ENCODE data around the gene DIAPH2.

DIAPH2 gene

DNA sequence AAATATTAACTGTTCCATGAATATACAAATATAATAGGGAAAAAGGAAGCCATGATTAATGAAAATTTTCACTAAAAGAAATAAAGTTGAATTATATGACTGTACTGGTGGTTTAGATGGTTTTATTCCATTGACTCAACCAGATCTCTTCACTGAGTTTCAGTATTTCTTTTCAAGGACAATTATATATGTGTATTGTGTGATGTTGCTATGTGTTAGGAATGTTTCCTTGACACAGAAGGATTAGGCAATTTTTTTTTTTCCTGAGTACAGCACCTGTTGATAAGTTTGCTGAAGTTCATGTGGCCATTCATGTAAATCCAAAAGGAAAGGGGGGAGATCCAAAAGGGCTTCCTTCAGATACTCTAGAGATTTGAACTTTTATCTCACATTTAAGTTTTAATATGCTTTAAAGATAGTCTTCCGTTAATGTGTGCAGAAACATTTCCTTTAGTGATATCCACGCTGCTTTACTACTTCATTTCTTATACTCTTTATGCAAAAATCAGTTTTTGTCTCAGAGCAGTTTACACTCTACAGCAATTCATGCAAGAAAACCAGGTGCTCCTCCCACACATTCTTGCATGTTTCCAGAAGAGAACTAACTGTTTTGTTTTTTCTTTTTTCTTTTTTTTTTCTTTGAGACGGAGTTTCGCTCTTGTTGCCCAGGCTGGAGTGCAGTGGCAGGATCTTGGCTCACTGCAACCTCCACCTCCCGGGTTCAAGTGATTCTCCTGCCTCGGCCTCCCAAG is 448.2 kb downstream of the DIAPH2 start:
- DNase-seq = no peak
- intact Hi-C loops (cut with DNase I) = no loop called here

DNA sequence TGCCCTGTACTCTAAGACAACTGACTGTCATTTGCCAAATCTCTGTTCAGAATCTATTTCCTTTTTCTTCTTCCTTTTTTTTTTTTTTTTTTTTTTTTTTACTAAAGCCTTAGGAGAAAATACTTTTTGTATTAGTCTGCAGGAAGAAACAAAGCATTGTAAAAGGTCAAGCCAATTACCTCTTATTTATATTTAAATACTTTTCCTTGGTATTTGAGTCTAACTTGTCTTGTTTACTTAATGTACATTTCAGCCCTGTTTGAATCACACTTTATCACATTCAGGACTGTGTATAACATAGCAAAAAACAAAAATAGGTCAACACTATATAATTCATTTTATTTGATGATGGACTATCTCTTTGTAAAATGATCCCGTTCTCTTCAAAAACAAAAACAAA is 461.3 kb downstream of the DIAPH2 start:
- intact Hi-C loops (cut with DNase I) = no loop called here
- no peak for DNase-seq

DNA sequence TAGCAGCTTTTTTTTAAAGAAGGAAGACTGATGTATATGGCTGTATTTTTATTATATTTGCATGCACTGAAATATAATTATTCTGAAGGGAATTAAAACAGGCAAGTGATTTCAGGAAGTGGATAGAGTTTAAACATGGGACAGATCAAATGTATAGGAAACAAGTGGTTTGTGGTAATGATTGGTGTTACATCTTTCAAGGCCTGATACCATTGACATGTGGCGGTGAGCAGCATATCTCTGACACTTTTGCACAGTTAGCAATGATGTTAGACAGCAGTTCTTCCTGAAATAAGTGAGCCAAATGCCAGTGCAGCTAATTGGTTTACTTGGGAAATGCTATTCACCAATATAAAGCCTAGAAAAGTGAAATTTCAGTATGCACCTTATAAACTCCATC is 471.2 kb downstream of the DIAPH2 start:
- intact Hi-C loops (cut with DNase I) = no loop called here
- DNase-seq = no peak

DNA sequence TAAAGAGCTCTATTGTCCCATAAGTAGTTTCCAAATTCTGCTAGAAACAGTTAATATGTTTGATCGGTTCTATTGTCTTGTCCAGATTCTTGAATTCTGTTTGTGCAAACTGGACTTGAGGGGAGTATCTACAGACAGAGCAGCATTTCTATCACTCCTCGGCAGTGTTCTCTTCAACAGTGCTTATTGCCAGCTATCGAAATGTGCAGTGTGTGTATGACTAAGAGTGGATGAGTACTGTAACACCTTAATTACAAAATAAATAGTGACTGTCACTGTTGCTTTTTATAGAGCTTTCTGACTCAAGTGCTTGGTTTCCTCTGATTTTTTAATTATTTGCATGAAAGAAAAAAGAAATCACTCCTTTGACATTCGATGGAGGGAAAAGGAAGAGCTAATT is 473.6 kb downstream of the DIAPH2 start:
- intact Hi-C loops (cut with DNase I) = no loop called here
- no peak for DNase-seq

DNA sequence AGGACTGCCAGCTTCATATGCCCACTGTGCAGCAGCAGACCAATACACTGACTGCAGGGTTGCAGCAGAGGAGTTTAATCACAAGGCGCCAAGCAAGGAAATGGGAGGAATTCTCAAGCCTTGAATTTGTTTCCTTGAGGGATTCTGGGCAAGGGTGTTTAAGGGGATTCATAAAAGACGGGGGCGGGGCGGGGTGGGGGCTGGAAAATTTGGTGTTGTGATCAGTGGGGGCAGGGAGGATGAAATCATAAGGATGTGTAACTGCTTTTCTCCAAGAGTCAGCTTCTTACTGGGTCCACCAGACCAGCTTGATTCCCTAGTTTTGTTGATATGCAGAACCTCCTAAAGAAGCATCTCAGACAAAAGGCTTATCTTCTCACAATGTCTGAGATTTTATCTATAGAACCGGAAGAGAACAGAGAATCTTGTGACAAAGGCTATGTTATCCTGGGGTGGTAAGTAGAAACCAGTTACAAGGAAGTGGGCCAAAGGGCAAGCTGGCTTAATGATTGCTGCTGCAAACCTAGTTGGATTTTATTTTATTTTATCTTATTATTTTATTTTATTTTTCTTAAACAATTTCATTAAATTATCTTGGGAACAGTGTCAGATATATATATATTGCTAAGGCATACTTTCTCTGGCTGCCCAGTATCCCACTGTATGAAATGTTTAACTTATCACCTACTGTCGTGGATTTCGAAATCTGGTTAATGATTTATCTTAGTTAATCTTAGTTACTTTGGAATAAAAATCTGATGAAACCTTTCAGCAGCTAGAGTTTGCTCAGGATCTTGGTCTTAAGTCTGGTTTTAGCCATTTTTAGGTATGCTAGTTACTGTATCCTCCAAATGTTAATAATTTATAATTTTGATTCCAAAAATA is 475.5 kb downstream of the DIAPH2 start:
- intact Hi-C loops (cut with DNase I) = no loop called here
- no peak for DNase-seq

DNA sequence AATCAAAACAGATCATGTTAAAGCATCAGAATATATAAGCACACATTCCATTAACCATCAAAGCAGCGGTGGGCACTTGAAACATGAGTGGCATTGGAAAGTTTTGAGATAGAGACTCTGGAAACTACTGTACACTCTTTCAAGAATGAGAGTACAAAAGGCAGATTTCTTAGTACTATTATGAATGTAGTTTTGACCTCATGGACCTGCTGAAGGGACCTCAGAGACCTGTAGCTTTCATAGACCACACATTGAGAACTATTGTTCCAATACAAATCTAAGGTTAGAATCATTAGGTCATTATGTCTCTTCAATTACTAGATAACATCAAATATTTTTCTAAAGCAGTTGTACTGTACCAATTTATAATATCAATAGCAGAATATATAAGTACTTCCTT is 482.7 kb downstream of the DIAPH2 start:
- intact Hi-C loops (cut with DNase I) = no loop called here
- no peak for DNase-seq

DNA sequence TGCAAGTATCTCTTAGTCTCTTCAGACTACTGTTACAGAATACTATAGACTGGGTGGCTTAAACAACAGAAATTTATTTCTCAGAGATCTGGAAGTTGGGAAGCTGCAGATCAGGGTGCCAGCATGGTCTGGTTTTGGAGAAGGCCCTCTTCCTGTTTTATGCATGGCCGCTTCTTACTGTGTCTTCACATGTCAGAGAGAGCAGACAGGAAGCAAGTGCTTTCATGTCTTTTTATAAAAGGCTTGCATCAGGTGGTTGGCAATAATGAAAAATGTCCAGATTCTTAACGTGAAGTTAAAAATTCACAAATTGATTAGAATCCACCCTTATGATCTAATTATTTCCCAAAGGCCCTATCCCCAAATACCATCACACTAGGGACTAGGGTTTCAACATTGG is 484.0 kb downstream of the DIAPH2 start:
- no peak for DNase-seq
- intact Hi-C loops (cut with DNase I) = no loop called here

DNA sequence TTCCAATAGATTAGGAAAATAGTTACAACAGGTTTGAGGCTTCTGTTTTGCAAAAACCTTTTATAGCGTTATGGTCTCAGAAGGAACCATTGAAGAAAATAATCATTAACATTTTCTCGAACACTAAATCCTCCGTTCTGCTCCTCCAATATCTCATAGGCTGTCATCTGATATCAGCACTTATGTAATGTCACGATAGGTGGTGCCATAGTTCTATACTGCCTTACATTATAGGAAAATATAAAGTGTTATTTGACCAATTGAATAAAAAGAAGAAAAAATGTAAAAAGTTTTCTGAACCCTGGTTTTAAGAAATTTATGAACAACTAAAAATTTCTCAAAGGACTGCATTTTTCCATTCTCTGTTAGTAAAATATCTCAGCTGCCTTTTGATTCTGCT is 490.5 kb downstream of the DIAPH2 start:
- intact Hi-C loops (cut with DNase I) = no loop called here
- DNase-seq = no peak

DNA sequence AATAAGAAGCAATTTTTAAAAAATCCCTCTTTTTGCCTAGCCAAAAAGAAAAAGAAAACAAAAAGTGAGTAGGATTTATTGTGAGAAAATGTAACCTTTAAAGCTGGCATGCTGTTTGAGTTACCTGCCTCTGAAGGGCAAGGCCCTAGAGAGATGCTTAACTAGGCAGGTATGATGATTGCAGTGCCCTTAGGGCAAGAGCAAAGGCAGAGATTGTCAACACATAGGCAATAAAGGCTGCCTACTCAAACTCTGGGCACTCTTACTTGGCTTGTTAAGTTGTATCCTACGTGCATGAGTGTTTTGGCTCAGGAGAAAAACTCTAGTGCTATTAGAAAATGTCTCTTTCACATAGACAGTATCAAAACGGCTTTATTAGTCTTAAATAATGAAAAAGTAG is 505.0 kb downstream of the DIAPH2 start:
- intact Hi-C loops (cut with DNase I) = no loop called here
- DNase-seq = no peak

DNA sequence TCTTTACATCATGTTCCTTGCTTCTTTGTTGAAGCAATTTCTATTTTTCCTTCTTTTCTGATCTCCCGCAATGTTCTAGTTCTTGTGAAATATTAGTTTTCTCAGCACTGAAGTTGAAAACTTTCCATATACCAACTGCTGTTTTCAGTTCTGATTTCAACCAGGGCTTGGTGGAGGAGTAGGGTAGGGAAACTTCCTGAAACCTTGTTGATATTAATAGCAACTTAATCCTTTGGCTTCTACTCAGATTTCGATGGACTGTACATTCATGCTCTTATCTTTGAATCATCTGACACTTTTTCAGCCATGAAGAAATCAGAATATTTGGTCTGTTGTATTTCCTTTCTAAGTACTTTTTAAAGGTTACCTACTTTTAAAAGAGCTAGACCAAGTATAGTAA is 514.9 kb downstream of the DIAPH2 start:
- no peak for DNase-seq
- intact Hi-C loops (cut with DNase I) = no loop called here

DNA sequence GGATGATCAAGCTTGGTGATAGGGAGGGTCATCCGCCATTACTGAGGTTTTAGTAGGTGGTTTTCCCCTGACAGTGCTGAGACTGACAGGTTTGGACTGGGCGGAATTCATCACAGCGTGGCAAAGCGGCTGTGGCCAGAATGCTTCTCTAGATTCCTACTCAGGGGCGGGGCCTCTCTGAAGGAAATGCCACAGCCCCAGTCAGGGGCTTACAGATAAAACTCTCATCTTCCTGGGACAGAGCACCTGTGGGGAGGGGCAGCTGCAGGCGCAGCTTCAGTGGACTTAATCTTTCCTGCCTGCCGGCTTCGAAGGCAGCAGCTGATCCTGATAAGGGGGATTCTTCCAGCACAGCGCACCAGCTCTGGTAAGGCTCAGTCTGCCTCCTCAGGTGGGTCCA is 515.8 kb downstream of the DIAPH2 start:
- DNase-seq = no peak
- intact Hi-C loops (cut with DNase I) = no loop called here

DNA sequence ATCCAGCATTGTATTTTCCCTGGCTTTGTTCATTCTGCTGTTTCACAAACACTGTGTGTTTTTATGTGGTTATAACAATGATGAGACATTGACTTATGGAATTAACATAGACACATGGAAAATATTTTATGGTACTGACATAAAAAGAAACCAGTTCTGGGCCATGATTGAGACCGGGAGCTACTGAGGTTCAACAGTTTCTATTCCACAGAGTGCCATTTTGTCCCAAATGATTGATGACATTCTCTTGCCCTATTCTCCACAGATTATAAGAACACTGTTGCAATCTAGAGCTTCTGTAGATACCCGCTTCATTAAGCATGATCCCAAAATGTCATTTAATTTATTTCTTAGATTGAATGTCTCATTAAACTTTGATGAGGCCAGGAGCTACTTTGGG is 525.9 kb downstream of the DIAPH2 start:
- no peak for DNase-seq
- intact Hi-C loops (cut with DNase I) = no loop called here

DNA sequence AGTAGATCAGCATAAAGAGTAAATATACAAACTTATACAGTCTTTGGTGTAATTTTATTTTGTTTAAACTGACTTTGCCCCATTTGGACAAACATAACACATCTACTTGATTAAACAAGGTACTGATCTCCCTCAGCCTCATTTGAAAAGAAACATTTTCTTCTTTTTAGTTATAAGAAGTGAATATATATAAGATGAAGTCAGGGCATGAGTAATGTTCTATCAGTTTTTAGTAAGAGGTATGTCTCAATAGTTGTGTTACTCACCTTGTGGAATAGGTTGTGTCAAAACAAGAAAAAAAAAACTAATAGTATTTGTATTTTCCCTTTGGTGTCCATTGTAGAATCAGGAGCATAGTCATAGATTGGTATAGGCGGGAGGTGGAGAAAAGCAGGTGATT is 526.4 kb downstream of the DIAPH2 start:
- DNase-seq = no peak
- intact Hi-C loops (cut with DNase I) = no loop called here

DNA sequence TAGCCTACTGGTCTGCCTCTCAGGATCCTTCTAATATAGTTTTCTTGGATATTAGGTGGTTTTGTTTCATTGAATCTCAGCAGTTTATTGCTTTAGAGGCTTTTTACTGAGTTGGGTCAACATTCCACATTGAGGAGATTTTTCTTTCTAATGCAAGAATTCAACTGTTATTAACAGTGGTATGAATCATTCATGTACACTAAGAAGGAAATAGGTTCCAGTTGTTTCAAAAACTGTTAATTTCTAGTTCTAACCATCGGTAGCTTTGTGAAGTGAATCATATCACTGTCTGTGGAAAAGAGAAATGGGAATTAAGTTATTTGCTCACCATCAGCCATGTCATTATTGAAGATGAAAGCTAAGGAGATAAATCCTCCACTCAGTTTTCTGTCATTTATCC is 530.5 kb downstream of the DIAPH2 start:
- DNase-seq = no peak
- intact Hi-C loops (cut with DNase I) = no loop called here

DNA sequence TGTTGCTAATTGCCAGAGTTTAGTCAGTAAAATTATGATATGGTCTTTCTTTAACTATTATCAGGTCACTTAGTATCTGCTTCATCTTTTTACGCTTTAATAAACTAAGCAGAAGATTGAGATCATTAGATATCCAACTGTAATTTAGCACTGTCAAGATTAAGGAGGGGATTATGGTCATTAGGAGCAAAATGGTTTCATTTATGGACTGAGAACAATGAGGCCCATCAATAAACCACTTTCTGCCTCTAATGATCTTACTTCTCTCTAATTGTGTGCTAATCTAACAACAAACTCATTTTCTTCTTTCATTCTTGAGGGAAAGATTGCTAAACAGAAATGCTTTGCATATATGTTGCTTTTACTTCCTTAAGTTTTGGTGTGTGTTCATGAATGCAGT is 539.5 kb downstream of the DIAPH2 start:
- intact Hi-C loops (cut with DNase I) = no loop called here
- DNase-seq = no peak

DNA sequence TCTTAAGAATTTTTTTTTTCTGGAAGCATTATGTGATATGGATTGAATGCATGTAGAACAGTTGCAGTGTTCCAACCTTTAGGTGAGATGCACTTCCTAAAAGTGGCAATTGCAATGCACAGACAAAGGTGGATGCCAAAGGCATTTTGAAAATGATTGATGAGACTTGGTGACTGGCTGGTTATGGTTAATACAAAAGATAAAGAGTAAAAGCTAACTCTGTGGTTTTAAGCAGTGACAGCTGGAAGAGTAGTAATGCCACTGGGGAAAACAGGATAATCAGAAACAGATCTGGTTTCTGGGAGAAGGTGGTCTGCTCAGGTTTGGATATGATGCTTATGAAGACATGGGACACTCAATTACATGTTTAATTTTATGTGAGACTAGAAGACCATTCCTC is 544.7 kb downstream of the DIAPH2 start:
- DNase-seq = no peak
- intact Hi-C loops (cut with DNase I) = no loop called here

DNA sequence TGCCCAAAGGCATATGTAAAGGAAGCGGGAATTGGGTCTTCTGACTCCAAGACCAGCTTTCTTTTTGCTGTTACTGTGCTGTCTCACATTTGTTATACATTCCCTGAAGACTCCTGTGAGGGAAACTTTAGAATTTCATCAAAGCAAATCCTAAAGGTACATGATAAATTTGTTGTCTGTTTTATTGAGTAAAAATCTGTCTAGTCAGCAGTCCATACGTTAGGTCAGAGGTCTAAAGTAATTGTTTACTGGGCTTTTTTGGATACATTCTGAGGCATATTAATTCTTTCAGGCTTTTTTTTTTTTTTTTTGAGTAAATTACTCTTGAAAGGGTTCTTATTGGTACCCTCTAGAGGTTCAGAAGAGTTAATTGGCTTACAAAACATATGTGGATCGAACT is 546.3 kb downstream of the DIAPH2 start:
- DNase-seq = no peak
- intact Hi-C loops (cut with DNase I) = no loop called here

DNA sequence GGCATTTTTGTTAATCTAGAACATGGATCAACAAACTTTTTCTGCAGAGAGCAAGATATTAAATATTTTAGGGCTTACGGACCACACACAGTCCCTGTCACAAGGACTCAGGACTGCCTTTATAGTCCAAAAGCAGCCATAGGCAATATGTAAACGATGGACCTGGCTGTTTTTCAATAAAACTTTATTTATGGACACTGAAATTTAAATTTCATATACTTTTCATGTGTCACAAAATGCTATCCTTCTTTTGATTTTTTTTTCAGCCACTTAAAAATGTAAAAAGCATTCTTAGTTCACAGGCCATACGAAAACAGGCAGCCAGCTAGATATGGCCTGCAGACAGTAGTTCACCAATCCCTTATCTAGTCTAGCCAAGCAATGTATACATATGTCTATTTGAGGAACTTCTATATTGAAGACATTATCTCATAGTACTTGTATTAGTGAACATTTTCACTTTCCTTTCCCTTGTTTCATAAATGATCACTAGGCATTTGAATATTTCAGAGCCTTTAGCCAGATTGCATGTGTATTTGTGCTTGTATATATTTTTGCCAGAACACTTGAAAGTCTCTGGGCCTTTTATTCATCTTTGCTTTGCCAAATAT is 549.9 kb downstream of the DIAPH2 start:
- no peak for DNase-seq
- intact Hi-C loops (cut with DNase I) = no loop called here

DNA sequence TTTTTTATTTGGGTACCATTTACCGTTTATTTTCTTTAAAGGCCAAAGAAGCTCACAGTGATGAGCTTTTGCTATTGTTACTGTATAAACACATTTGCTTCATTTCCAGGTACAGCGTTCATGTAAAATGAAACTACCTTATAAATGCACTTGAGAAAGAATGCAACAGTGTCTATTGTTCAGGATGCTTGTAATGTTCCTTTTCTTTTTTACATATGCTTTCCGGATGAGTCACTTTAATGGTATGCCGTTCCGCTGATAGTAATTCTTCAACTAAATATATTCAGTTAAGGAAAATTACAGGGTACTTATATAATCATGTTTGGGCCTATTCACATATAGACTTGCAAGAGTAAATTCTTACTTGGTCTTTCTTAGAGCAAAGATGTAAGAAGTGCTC is 554.0 kb downstream of the DIAPH2 start:
- DNase-seq = no peak
- intact Hi-C loops (cut with DNase I) = no loop called here

DNA sequence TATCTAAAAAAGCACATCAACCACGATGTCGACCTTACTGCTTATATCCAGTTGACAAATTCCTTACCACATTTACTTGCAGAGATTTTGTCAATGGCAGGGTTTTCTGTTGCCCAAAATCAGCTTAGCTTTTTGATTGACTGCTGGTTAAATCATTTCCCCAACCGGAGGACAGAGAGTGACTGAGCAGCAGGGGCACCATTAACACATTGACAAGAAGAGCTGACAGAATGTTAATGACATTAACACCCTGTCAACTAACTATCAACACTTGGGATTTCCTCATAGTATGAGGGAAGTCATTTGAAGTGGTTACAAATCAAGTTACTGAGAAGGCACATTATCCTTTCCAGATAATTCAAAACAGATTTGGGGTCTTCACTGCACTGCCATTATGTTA is 567.5 kb downstream of the DIAPH2 start:
- DNase-seq = no peak
- intact Hi-C loops (cut with DNase I) = no loop called here

DNA sequence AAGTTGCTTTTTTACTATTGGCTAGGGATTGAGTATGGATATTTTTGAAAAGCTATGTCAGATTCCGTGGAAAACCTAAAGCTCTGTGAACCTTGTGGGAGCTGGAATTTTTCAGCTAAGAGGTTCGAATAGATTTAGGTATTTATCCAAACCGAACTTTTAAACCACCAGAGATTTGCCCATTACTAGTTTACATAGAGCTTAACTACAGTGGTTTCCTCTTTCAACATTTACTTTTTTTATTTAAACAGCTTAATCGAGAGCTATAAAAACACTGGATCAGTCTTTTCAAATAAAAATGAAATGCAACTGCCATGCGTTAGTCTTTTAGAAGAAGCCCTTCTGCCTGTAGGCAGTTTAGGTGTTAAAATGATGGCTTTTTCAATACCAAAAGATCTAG is 576.0 kb downstream of the DIAPH2 start:
- no peak for DNase-seq
- intact Hi-C loops (cut with DNase I) = no loop called here
